Measurements from ENCODE around the gene MAGI1.

Gene MAGI1

DNA sequence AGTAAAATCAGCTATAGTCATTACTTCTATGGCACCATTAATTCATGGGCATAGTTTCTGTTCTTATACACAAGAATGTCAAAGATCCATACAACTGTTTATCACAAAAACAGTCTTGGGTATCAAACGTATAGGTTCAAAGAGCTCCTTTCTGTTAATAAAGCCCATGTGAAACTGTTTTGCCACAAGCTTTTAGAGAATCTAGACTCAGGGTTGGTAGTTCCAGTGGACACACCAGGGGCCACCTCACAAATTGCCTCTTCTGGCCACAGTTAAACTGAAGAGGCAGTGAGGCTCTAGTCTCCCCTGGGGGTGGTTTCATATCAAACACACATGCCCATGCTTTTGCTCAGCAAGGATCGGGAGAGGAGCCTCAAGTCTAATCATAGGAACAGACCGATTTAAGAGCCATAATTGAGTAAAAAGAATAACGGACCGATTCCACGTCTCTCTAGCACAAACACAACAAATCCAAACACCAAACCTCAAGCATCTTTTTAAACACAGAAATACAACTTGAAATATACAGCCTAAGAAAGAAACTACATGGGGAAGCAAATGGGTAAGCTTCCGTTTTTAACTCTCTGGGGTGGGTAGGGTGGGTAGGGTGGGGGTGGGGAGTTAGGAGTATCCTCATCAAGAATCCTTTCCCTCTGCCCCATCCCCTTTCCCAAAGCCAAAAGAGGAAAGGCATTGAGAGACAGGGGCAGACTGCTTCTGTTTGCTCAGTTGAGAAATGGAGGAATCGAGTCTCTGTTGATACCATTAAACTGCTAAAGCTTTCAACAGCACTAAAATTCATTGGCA, 443.3 kb downstream of the MAGI1 start:
- no peaks in the 10 kb centered on the region for H4K20me1 ChIP-seq (ENCODE audit: low read depth, low read length)
- no peaks in the 10 kb centered on the region for H3K79me2 ChIP-seq (ENCODE audit: insufficient read depth, low read length)
- no peak overlapping the region for H3K4me2 ChIP-seq (ENCODE audit: low read depth, low read length, poor library complexity, severe bottlenecking)
- H3K27me3 ChIP-seq (ENCODE audit: low read length): no peaks in the 10 kb centered on the region
- no peak overlapping the region for H2AFZ ChIP-seq (ENCODE audit: low read depth, low read length, severe bottlenecking)
- no peaks in the 10 kb centered on the region for H3K9me2 ChIP-seq (replicated peaks; ENCODE audit: insufficient read depth, low read length)
- no peak overlapping the region for H3K9ac ChIP-seq (ENCODE audit: low read length)
- H3K9me3 ChIP-seq (ENCODE audit: insufficient read depth, low read length): no peaks in the 10 kb centered on the region
- H3K27ac ChIP-seq (ENCODE audit: low read depth, low read length): no peak overlapping the region
- no peak overlapping the region for H3K4me3 ChIP-seq (ENCODE audit: insufficient read depth, low read length, poor library complexity, severe bottlenecking)
- TF ChIP-seq, protein P1, sequence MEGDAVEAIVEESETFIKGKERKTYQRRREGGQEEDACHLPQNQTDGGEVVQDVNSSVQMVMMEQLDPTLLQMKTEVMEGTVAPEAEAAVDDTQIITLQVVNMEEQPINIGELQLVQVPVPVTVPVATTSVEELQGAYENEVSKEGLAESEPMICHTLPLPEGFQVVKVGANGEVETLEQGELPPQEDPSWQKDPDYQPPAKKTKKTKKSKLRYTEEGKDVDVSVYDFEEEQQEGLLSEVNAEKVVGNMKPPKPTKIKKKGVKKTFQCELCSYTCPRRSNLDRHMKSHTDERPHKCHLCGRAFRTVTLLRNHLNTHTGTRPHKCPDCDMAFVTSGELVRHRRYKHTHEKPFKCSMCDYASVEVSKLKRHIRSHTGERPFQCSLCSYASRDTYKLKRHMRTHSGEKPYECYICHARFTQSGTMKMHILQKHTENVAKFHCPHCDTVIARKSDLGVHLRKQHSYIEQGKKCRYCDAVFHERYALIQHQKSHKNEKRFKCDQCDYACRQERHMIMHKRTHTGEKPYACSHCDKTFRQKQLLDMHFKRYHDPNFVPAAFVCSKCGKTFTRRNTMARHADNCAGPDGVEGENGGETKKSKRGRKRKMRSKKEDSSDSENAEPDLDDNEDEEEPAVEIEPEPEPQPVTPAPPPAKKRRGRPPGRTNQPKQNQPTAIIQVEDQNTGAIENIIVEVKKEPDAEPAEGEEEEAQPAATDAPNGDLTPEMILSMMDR (IDR thresholded peaks at IDR 0.05; ENCODE audit: insufficient read depth, low read length, poor library complexity, severe bottlenecking): no peak
- TF ChIP-seq EZH2phosphoT487 (conservative IDR thresholded peaks at IDR 0.05; ENCODE audit: low read length): no peak
- no peaks in the 10 kb centered on the region for H3F3A ChIP-seq (ENCODE audit: insufficient read depth)
- H3K36me3 ChIP-seq (ENCODE audit: low read length): no peaks in the 10 kb centered on the region

DNA sequence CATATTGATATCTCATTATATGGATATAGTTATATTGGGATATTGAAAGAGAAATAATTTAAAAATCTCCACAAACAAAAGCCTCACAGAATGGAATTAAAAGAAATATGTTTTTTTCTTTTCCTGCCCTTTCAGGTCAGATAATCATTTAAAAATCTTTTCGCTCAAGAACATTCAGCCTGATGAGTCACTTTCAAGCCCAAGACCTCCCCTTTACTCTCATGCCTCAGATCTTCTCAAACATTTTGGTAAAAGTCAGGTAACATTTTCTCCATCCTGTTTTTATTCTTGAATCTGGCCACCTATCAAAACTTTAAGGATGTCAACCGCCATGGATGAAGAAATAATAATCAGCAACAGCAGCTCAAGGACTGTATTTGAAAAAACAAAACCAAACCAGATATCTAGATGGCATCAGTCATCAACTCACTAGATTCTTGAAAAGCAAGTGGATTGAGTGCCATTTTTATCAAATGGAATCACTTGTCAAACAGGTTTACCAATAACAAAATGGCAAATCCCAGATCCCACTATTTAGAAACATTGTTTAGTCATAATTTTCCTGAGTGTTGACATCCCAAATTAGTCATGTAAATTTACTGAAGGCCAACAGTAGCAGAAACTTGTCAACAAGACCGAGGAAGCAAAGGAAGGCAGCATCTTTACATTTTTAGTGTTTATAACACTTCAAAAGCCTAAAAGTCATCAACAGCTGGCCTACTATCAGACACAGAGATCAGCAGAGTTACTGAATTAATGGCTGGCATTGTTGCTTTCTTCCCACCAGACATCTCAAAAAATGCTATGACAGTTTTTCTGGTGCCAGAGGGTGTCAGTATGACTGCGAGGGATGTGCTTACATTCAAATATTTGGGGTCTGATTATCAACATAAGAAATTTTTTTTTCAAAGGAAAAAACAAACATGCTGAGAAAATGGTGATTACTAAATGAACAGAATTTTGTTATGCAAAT, 444.7 kb downstream of the MAGI1 start:
- TF ChIP-seq, protein P1 (IDR thresholded peaks at IDR 0.05; ENCODE audit: insufficient read depth, low read length, poor library complexity, severe bottlenecking): no peak
- no peak for TF ChIP-seq EZH2phosphoT487 (conservative IDR thresholded peaks at IDR 0.05; ENCODE audit: low read length)
- Histone ChIP-seq H3K27me3 (ENCODE audit: low read length) (no peaks in the 10 kb centered on the region), H4K20me1 (ENCODE audit: low read depth, low read length) (no peaks in the 10 kb centered on the region), H3F3A (ENCODE audit: insufficient read depth) (no peaks in the 10 kb centered on the region), H3K36me3 (ENCODE audit: low read length) (no peaks in the 10 kb centered on the region), H3K27ac (ENCODE audit: low read depth, low read length) (no peak overlapping the region), H3K79me2 (ENCODE audit: insufficient read depth, low read length) (no peaks in the 10 kb centered on the region), H3K9ac (ENCODE audit: low read length) (no peak overlapping the region), H3K4me2 (ENCODE audit: low read depth, low read length, poor library complexity, severe bottlenecking) (no peak overlapping the region), H3K9me3 (ENCODE audit: insufficient read depth, low read length) (no peaks in the 10 kb centered on the region), H3K9me2 (replicated peaks; ENCODE audit: insufficient read depth, low read length) (no peaks in the 10 kb centered on the region), H3K4me3 (ENCODE audit: insufficient read depth, low read length, poor library complexity, severe bottlenecking) (no peak overlapping the region), H2AFZ (ENCODE audit: low read depth, low read length, severe bottlenecking) (no peak overlapping the region)

DNA sequence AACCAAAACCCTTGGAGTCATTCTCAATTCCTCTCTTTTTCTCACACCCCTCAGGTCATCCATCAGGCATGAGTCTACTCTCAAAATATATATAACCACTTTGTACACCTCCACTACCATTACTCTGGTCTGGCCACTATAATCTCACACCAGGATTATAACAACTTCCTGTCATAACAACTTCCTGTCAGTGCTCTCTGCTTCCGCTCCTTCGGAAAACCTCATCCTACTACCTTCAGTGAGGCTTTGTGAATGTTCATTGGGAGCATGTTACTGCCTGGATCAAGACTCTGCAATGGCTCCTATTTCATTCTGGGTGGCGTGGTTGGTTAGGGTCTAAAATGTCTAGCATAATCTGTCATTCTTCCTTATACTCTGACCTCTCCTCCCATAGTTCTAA, 447.4 kb downstream of the MAGI1 start:
- TF ChIP-seq, protein P1 (IDR thresholded peaks at IDR 0.05; ENCODE audit: insufficient read depth, low read length, poor library complexity, severe bottlenecking): no peak
- no peak for TF ChIP-seq EZH2phosphoT487 (conservative IDR thresholded peaks at IDR 0.05; ENCODE audit: low read length)
- Histone ChIP-seq H3F3A (ENCODE audit: insufficient read depth) (no peaks in the 10 kb centered on the region), H3K9me3 (ENCODE audit: insufficient read depth, low read length) (no peaks in the 10 kb centered on the region), H4K20me1 (ENCODE audit: low read depth, low read length) (no peaks in the 10 kb centered on the region), H3K4me2 (ENCODE audit: low read depth, low read length, poor library complexity, severe bottlenecking) (no peak overlapping the region), H3K36me3 (ENCODE audit: low read length) (no peaks in the 10 kb centered on the region), H3K79me2 (ENCODE audit: insufficient read depth, low read length) (no peaks in the 10 kb centered on the region), H3K9ac (ENCODE audit: low read length) (no peak overlapping the region), H3K4me3 (ENCODE audit: insufficient read depth, low read length, poor library complexity, severe bottlenecking) (no peak overlapping the region), H2AFZ (ENCODE audit: low read depth, low read length, severe bottlenecking) (no peak overlapping the region), H3K27me3 (ENCODE audit: low read length) (no peaks in the 10 kb centered on the region), H3K27ac (ENCODE audit: low read depth, low read length) (no peak overlapping the region), H3K9me2 (replicated peaks; ENCODE audit: insufficient read depth, low read length) (no peaks in the 10 kb centered on the region)
